HG02970 (cell line): ENCODE measurements around the gene MDP1.
A peak's percentile ranks its signal among the peaks of the same experiment; 100 is the strongest.
"Not testable (repeated sequence)": the region's sequence is repeated elsewhere in the genome, so short reads cannot be mapped to it uniquely, and the experiment has no call there.

ENCODE experiments used
- ATAC-seq: cut with Tn5 transposase; IDR thresholded peaks from one replicate; pipeline ENCODE4 v1.9.1; 2021; ENCODE audit warnings: mild to moderate bottlenecking, moderate library complexity, moderate number of reproducible peaks; ENCODE audit not compliant: unreplicated experiment, low FRiP score

MDP1 gene

GRCh38 chr14:24204163-24205146 is 11.4 kb downstream of the MDP1 start:
- ATAC-seq: no peak

- ATAC-seq: not testable (repeated sequence)
Observed at GRCh38 chr14:24203249-24203886, 12.5 kb downstream of the MDP1 start.

- not testable (repeated sequence) for ATAC-seq
Observed at GRCh38 chr14:24202538-24202937, 13.3 kb downstream of the MDP1 start.

GRCh38 chr14:24198814-24199524 is 16.9 kb downstream of the MDP1 start:
- no peak for ATAC-seq

GRCh38 chr14:24197056-24197450 is 18.8 kb downstream of the MDP1 start:
- ATAC-seq: no peak

- ATAC-seq: peak; percentile 26
Observed at GRCh38 chr14:24196071-24197055, 19.5 kb downstream of the MDP1 start.

GRCh38 chr14:24195186-24196070 is 20.4 kb downstream of the MDP1 start, which contains the start of gene TM9SF1:
Gene TM9SF1, minus strand, starts transcription at chr14:24195441. Its CDS starts 422 bp downstream, at chr14:24195019.
- ATAC-seq: peak; percentile 66

- no peak for ATAC-seq
Observed at GRCh38 chr14:24194873-24195185, 21.0 kb downstream of the MDP1 start.

- ATAC-seq: no peak
Observed at GRCh38 chr14:24194186-24194872, 21.5 kb downstream of the MDP1 start.

- no peak for ATAC-seq
Observed at GRCh38 chr14:24192933-24193332, 22.9 kb downstream of the MDP1 start.

- ATAC-seq: no peak
Observed at GRCh38 chr14:24190416-24190815, 25.4 kb downstream of the MDP1 start.

- ATAC-seq: no peak
Observed at GRCh38 chr14:24189460-24189859, 26.4 kb downstream of the MDP1 start.

GRCh38 chr14:24189059-24189375 is 26.8 kb downstream of the MDP1 start:
- no peak for ATAC-seq

- ATAC-seq: peak; percentile 89
Observed at GRCh38 chr14:24188251-24189058, 27.4 kb downstream of the MDP1 start, which contains the start of gene IPO4. Gene IPO4, minus strand, starts transcription at chr14:24188816. Its CDS starts 29 bp downstream, at chr14:24188787.

GRCh38 chr14:24187539-24187915 is 28.3 kb downstream of the MDP1 start:
- ATAC-seq: no peak

GRCh38 chr14:24186831-24187538 is 28.9 kb downstream of the MDP1 start:
- no peak for ATAC-seq

- no peak for ATAC-seq
Observed at GRCh38 chr14:24185741-24186140, 30.1 kb downstream of the MDP1 start.
